IPS-18c (cell line): ENCODE measurements around the gene NCOA7.
"Not testable (repeated sequence)": the region's sequence is repeated elsewhere in the genome, so short reads cannot be mapped to it uniquely, and the experiment has no call there.

ENCODE experiments used
- H3K4me3 ChIP-seq: 2 replicates; pipeline ENCODE4 v1.7.0; 2013; ENCODE audit warnings: low read depth, mild to moderate bottlenecking, low read length, moderate library complexity; ENCODE audit not compliant: insufficient read depth
- H3K9me3 ChIP-seq: one replicate; pipeline ENCODE4 v1.6.1; 2013; ENCODE audit warnings: mild to moderate bottlenecking, low read length, moderate library complexity; ENCODE audit not compliant: control insufficient read depth, insufficient read depth

The NCOA7 gene

DNA sequence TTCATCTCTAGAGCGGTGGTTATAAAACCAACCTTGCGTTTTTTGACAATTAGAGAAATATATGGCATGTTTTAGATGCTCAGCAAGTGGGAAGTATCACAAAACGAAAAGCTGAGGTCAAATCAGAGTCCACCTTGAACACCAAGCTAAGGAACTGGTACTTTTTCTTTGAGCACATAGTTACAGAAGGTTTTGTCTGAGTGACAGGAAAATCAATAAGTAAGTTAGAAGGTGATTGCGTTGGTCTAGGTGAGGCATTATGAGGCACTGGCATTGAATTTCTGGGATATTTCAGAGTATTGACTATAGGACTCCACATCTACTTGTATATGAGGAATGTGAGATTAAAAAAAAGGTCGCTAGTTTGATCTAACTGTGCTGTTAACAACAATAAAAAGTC, 165.2 kb downstream of the NCOA7 start:
- Histone ChIP-seq H3K9me3 (no peaks in the 10 kb centered on the region), H3K4me3 (peak overlapping the region; percentile 97; the same call in 1 of the 2 replicates)

DNA sequence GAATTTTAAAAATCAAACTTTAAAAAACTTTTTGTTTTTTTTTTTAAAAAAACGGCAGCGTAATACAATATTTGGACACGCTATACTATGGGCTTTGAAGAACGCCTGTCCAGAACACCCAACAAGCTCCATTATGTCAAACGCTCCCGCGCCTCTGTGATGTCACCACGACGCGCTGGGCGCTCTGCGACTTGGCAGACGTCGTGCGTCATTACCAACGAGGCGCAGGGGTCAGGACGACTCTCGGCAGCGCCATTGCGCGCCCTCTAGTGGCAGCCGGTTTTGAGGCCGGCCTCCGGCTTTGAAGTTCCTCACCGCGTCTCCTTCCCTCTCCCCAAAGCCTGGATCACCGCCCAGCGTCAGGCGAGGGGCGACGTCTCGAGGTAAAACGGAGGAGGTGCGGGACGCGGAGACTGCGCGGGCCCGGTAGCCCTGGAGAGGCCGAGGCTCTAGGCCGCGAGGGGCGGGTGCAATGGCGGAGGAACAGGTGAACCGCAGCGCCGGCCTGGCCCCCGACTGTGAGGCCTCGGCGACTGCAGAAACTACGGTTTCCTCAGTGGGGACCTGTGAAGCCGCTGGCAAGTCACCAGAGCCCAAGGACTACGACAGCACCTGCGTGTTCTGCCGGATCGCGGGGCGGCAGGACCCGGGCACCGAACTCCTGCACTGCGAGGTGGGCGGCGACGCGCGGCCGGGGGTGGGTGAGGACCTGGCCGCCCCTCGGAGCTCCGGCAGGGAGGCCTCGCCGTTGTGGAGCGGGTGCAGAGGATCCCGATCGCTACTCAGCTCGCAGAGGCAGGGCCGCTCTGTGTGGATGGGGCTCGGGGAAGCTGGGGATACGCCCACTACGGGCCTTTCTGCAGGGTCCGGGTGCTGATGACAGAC, 166.0 kb downstream of the NCOA7 start, which contains the start of gene HINT3:
Gene HINT3 (plus strand): TSS at position 265 of the 885 bp plus-strand sequence. CDS start 208 bp downstream, at position 473.
- H3K9me3 ChIP-seq: no peaks in the 10 kb centered on the region
- peak within 1 kb of the TSS; percentile 97 for H3K4me3 ChIP-seq

DNA sequence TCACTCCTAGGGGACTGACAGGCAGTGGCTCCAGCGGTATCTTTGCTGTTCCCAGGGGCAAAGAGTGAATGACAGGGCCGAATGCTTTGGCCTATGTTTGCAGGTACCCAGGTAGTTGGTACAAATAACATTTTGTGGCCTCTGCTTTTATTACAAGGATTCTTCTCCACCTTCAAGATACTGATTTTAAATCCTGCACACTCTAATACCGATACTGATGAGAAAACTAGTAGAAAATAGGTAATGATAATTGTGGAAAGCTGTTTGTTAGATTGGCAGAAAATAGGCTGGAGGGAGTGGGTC, 166.6 kb downstream of the NCOA7 start:
- no peaks in the 10 kb centered on the region for H3K9me3 ChIP-seq
- H3K4me3 ChIP-seq: peak overlapping the region; percentile 97

DNA sequence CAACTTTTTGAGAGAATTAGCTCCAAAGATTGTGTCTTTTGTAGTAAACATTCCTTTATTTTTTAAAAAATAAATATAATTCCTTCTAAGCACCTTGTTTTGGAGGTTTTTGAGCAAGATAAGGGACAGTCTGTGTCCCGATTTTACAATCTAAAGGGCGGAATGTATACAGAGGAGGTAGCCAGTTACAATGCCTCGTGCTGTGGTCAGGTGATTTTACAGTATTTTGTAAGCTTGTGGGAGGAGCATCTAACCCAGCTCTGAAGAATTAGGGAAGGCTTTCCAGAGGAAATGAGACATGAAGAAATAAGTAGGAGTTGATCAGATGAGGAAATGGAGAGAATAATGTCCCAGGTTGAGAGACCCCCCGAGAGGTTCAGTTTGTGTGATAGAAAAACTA, 167.1 kb downstream of the NCOA7 start:
- H3K9me3 ChIP-seq: no peaks in the 10 kb centered on the region
- H3K4me3 ChIP-seq: peak overlapping the region; percentile 97; the same call in 1 of the 2 replicates

DNA sequence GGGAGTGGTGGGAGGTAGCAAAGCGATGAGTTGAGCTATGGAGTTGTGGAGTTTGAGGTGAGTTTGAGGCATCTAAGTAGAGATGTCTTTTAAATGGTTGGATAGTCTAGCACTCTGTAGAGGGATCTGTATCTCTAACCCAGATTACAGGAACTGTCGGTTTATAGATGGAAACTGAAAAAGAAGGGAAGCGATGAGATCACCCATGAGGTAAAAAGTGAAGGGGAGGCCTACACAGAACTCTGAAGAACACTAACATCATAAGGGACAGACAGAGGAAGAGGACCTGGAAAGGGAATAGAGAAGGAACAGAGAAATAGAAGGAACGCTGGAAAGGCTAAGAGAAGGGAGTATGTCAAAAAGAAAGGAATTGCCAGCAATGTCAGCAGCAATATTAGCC, 168.3 kb downstream of the NCOA7 start:
- Histone ChIP-seq H3K9me3 (no peaks in the 10 kb centered on the region), H3K4me3 (no peak overlapping the region)

DNA sequence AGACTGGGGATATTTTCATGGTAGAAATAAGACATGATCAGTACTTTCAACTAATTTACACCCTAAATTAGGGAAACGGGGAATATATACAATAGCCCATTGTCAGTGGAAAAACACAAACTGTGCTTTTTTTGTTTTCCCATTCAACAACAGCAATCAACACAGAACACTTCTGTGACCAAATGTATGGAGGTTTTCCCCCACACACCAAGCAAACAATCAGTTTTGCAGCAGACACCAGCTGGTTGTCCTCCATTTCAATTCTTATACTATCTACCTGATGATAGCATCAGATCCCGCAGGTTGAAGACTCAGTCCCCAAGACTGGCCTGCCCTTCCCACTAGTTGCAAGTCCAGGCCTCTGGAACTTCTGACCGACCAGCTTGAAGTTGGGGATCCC, 170.4 kb downstream of the NCOA7 start:
- Histone ChIP-seq H3K9me3 (no peaks in the 10 kb centered on the region), H3K4me3 (no peak overlapping the region)

DNA sequence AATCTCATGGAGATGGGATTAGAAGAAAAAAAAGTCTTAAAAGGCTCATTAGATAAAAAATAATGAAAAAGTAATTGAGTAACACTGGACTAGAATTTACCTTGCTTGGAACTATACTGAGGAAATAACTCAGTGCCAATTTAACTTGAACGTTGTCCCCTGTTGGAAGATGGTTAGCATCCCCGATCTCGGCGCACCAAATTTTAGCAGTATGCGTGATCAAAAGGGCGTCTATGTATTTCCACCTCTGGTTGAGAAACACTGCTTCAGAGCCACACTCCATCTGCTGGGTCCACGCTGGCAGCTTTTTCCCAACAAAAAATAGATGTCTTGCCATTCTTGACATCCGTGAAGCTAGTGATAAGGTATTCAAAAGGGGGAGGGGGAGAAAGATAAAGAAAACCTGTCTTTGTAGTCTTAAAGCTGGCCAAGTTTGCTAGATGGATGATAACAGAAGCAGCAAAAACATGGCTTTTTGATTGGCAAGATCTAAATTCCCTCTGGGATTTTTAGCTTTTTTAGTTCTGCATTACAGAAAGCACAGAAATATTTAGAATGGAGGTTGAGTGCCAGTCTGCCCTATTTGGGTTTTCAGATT, 172.2 kb downstream of the NCOA7 start:
- H3K4me3 ChIP-seq: no peak overlapping the region
- no peaks in the 10 kb centered on the region for H3K9me3 ChIP-seq

DNA sequence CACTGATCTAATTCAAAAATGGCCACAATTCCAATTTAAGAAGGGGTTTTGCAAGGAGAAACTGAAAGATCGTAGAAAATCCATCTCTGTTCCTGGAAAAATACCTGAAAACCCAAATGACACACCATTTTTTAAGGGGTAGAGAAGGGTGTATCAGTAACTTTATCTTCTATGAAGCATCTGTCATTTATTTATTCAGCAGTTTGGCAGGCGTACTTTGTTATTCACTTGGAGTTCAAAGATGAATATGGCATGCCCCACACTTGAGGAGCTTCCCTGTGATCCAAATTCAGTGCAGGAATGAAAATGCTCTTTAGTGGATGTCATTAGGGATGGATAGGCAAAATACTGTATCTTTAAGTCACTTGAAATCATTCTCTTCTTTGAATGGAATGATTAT, 173.1 kb downstream of the NCOA7 start:
- H3K4me3 ChIP-seq: no peak overlapping the region
- H3K9me3 ChIP-seq: no peaks in the 10 kb centered on the region

DNA sequence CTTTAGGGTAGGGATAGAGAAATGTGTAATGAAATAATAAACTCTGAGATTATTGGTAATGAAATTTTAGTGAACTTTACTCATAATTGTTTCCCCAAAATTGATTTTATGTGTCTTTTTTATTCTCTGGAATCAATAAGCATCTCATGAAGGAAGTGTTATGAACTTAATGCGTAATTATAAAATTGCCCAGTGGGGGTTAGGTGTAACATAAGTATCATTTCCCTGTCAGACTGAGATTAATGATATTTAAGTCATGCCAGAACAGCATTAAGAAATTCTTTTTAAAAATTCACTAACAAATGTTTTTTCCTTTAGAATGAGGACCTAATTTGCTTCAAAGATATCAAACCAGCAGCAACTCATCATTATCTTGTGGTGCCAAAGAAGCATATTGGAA, 175.8 kb downstream of the NCOA7 start:
- Histone ChIP-seq H3K9me3 (no peaks in the 10 kb centered on the region), H3K4me3 (no peak overlapping the region)

DNA sequence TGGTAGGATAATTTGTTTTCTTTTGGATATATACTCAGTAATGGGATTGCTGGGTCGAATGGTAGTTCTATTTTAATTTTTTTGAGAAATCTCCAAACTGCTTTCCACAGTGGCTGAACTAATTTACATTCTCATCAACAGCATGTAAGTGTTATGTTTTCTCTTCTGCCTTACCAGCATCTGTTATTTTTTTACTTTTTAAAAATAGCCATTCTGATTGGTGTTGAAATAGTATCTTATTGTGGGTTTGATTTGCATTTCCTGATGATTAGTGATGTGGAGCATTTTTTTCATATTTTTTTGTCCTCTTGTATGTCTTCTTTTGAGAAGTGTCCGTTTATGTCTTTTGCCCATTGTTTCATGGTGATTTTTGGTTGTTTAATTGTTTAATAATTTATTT, 177.7 kb downstream of the NCOA7 start:
- no peaks in the 10 kb centered on the region for H3K9me3 ChIP-seq
- H3K4me3 ChIP-seq: no peak overlapping the region

DNA sequence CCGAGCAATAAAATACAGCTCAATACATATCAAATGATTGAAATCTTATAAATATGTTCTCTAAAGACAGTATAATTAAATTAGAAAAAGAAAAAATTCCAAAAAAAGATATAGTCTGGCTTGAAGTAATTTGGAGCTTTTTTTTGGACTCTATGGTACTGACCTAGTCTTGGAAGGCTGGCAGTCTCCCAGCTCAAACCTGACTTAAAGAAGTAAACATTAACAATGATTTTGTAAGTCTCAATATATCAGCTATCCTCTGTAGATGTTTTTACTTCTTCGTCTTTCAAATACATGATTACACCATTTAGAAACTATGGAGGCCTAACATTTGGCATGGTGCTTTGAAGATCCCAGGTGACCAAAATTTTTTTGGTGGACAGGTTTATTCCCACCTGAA, 180.0 kb downstream of the NCOA7 start:
- no peaks in the 10 kb centered on the region for H3K9me3 ChIP-seq

DNA sequence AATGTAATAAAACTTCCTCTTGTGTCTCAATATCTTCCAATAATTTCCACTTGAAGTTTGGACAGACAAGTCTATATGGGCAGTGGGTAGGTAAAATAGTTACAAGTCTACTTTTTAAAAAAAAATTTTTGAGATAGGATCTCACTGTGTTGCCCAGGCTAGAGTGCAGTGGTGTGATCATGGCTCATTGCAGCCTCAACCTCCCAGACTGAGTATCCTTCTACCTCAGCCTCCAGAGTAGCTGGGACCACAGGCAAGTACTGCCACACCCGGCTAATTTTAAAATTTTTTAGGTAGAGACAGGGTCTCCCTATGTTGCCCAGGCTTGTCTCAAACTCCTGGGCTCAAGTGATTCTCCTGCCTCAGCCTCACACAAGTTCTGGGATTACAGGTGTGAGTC, 181.7 kb downstream of the NCOA7 start:
- not testable (repeated sequence) for H3K4me3 ChIP-seq, H3K9me3 ChIP-seq

More for the DNA sequence above, 180.0 kb downstream of the NCOA7 start:
- H3K4me3 ChIP-seq: no peak overlapping the region

DNA sequence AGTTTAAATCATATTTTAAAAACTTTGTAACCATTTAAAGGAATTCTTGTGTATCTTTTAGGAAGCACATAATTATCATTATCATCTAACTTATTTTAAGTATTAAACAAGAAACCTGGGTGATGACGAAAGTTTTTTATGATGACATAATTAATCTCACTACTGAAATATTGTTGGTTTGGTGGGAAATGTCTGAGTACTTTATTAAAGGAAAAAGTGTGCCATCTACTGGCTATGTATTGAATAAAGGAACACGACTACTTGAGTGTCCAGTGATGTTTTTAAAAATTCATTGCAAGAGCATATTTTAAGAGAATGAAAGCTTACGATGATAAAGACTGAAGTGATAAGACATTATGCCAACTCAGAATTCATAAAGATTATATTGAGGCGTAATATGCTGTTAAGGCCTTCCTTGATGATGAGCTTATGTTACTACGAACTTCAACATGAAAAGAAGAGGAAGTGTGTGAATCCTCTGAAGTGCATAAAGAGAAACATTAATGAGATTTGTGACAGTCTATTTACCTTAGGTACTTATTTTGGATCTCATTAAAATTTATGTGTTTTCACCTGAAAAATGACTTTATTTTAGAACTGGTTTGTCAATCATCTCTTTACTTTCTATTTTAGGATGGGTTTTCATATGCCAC, 183.6 kb downstream of the NCOA7 start:
- Histone ChIP-seq H3K4me3 (no peak overlapping the region), H3K9me3 (no peaks in the 10 kb centered on the region)

DNA sequence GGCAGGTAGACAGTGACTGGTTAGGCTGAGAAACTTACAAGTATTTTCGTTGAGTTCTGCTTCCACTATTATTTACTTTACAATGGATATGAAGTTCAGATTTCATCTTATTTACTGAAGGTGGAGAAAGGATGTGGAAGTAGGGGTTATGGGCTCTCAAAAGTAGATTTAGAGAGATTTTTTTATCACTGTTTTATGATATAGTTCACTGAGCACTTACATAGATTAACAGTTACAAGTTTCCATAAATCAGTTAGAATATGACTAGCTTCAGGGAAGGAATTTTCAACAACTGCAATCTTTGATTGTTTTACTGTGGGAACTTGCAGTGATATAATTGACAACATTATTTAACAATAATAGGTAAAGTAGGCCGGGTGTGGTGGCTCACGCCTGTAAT, 188.3 kb downstream of the NCOA7 start:
- Histone ChIP-seq H3K4me3 (no peak overlapping the region), H3K9me3 (no peaks in the 10 kb centered on the region)
